HCT116 (cell line): Measurements from ENCODE around the gene ZNF431. TPM values are rescaled to one million over a fixed set of nuclear protein-coding genes. Genes with fewer than 3 reads are reported as not detected.

Source experiments
- ATAC-seq: fragments of 200-7000 bp; cut with Tn5 transposase; 2 replicates; pipeline ENCODE4 v1.9.1; 2020; ENCODE audit warnings: mild to moderate bottlenecking, moderate library complexity
- BruUV-seq: library from RNA; stranded (reverse); fragments of 400-500 nt; replicated peaks from 2 replicates; lab custom pipeline; 2021; lab: Mats Ljungman, UMichigan
- CTCF ChIA-PET: fragments of 300-600 bp; sonication (Branson Sonifier 250); formaldehyde crosslinking; loops from one replicate; lab custom pipeline; 2021; ENCODE audit warnings: antibody characterized with exemption; lab: Charles Lee
- POLR2A ChIA-PET: fragments of 300-600, 350-600 bp; sonication (Branson Sonifier 250); formaldehyde crosslinking; loops from one replicate; lab custom pipeline; 2021; ENCODE audit warnings: antibody characterized with exemption; lab: Charles Lee
- RAD21 ChIA-PET, 2 experiments: fragments of 300-600 bp; sonication (Branson Sonifier 250); formaldehyde crosslinking; loops; one replicate each; lab custom pipeline; 2023; ENCODE audit warnings: low total read pairs in 2 of 2; ENCODE audit not compliant: uncharacterized antibody in 2 of 2, unreplicated experiment in 2 of 2, low non-redundant PET in 1 of 2; lab: Charles Lee
- DNase-seq: peaks from one replicate; pipeline ENCODE4 v3.0.0-alpha.2; 2010; ENCODE audit warnings: low read depth, low spot score
- H2AFZ ChIP-seq: fragments of 200-600 bp; shearing (Covaris generic), sonication (generic); 2 replicates; pipeline ENCODE4 v1.6.1; 2017; ENCODE audit warnings: low read depth, mixed run types, mixed read lengths, antibody characterized with exemption, low read length; ENCODE audit not compliant: poor library complexity, severe bottlenecking
- H3K27ac ChIP-seq: 2 replicates; pipeline ENCODE4 v1.5.1; 2012; ENCODE audit warnings: low read depth, low read length
- H3K27me3 ChIP-seq: fragments of 200-600 bp; sonication (generic); 2 replicates; pipeline ENCODE4 v1.6.1; 2016; ENCODE audit warnings: mixed run types, low read length, mixed read lengths; ENCODE audit not compliant: insufficient read depth
- H3K36me3 ChIP-seq, 2 experiments: fragments of 200-500 bp in 1 of 2; fragments of 200-600 bp in 1 of 2; sonication (Bioruptor generic) in 1 of 2; sonication (generic) in 1 of 2; 2 replicates each; pipeline versions ENCODE4 v1.5.1 to v1.6.1; 2014 to 2016; ENCODE audit warnings: low read length in 2 of 2, inconsistent platforms in 1 of 2, mixed read lengths in 1 of 2, mixed run types in 1 of 2; ENCODE audit not compliant: insufficient read depth in 2 of 2, control insufficient read depth in 1 of 2
- H3K4me1 ChIP-seq, 2 experiments: fragments of 200-600 bp in 1 of 2; sonication (generic) in 1 of 2; 2 replicates each; pipeline versions ENCODE4 v1.5.1 to v1.6.1; 2012 to 2017; ENCODE audit warnings: low read length in 2 of 2, inconsistent platforms in 1 of 2, mild to moderate bottlenecking in 1 of 2, mixed read lengths in 1 of 2, mixed run types in 1 of 2, moderate library complexity in 1 of 2; ENCODE audit not compliant: insufficient read depth in 2 of 2, control insufficient read depth in 1 of 2
- H3K4me2 ChIP-seq: fragments of 200-600 bp; sonication (generic); 2 replicates; pipeline ENCODE4 v1.6.1; 2017; ENCODE audit warnings: mixed run types, low read length, mixed read lengths
- H3K4me3 ChIP-seq, 2 experiments: fragments of 200-600 bp in 1 of 2; sonication (generic) in 1 of 2; replicated peaks in 1 of 2; 2 replicates each; pipeline ENCODE4 v1.5.1; 2011 to 2016; ENCODE audit warnings: low read length in 2 of 2, control low read depth in 1 of 2, low read depth in 1 of 2, mild to moderate bottlenecking in 1 of 2, mixed read lengths in 1 of 2, mixed run types in 1 of 2
- H3K79me2 ChIP-seq: fragments of 200-600 bp; sonication (generic); 2 replicates; pipeline ENCODE4 v1.6.1; 2017; ENCODE audit warnings: mild to moderate bottlenecking, mixed run types, low read length, moderate library complexity, mixed read lengths; ENCODE audit not compliant: insufficient read depth
- H3K9ac ChIP-seq: fragments of 200-600 bp; sonication (generic); 2 replicates; pipeline ENCODE4 v1.6.1; 2016; ENCODE audit warnings: low read length, mixed read lengths
- H3K9me2 ChIP-seq: fragments of 200-600 bp; sonication (generic), shearing (Covaris generic); 2 replicates; pipeline ENCODE4 v1.6.1; 2017; ENCODE audit warnings: mixed run types, mild to moderate bottlenecking, moderate library complexity; ENCODE audit not compliant: insufficient read depth
- H3K9me3 ChIP-seq, 2 experiments: fragments of 200-500 bp in 1 of 2; fragments of 200-600 bp in 1 of 2; sonication (Bioruptor generic) in 1 of 2; sonication (generic) in 1 of 2; 2 replicates each; pipeline ENCODE4 v1.6.1; 2014 to 2017; ENCODE audit warnings: low read length in 2 of 2, mixed read lengths in 2 of 2, inconsistent platforms in 1 of 2, low read depth in 1 of 2, mild to moderate bottlenecking in 1 of 2, mixed run types in 1 of 2, moderate library complexity in 1 of 2; ENCODE audit not compliant: control insufficient read depth in 1 of 2, insufficient read depth in 1 of 2
- H4K20me1 ChIP-seq: fragments of 200-600 bp; sonication (generic), shearing (Covaris generic); 2 replicates; pipeline ENCODE4 v1.6.1; 2017; ENCODE audit warnings: mixed run types, mild to moderate bottlenecking, moderate library complexity; ENCODE audit not compliant: insufficient read depth
- CEBPB ChIP-seq: IDR thresholded peaks from 2 replicates; pipeline ENCODE4 v1.6.1; 2012; ENCODE audit warnings: low read depth
- EGR1 ChIP-seq: IDR thresholded peaks from 2 replicates; pipeline ENCODE4 v1.6.1; 2012; ENCODE audit warnings: low read depth
- ELF1 ChIP-seq: IDR thresholded peaks from 2 replicates; pipeline ENCODE4 v1.6.1; 2012; ENCODE audit warnings: low read depth, borderline replicate concordance
- EZH2 ChIP-seq: fragments of 200-600 bp; sonication (generic); IDR thresholded peaks from 2 replicates; pipeline ENCODE4 v1.6.1; 2017; ENCODE audit warnings: antibody characterized with exemption, mixed run types
- EZH2phosphoT487 ChIP-seq: fragments of 200-600 bp; IDR thresholded peaks from 2 replicates; pipeline ENCODE4 v1.6.1; 2018; ENCODE audit warnings: antibody characterized with exemption, borderline replicate concordance
- JUND ChIP-seq: IDR thresholded peaks from 2 replicates; pipeline ENCODE4 v1.6.1; 2012
- POLR2A ChIP-seq: IDR thresholded peaks from 2 replicates; pipeline ENCODE4 v1.7.0; 2011; ENCODE audit warnings: borderline replicate concordance; ENCODE audit not compliant: insufficient read depth, insufficient read length; ENCODE audit errors: extremely low read depth
- RAD21 ChIP-seq: IDR thresholded peaks from 2 replicates; pipeline ENCODE4 v1.6.1; 2012; ENCODE audit warnings: low read depth, mild to moderate bottlenecking
- SP1 ChIP-seq: IDR thresholded peaks from 2 replicates; pipeline ENCODE4 v1.6.1; 2012; ENCODE audit warnings: low read depth
- TCF7L2 ChIP-seq: IDR thresholded peaks from 2 replicates; pipeline ENCODE4 v1.7.0; 2011; ENCODE audit warnings: borderline replicate concordance, inconsistent platforms; ENCODE audit not compliant: insufficient read depth, insufficient read length; ENCODE audit errors: extremely low read depth
- intact Hi-C: fragments of 100-400 bp; cut with micrococcal nuclease; formaldehyde crosslinking; loops from 2 replicates; pipeline ENCODE4 v1.10.0; 2022
- total RNA-seq: library from RNA; stranded (reverse); gene quantifications from one replicate; pipeline ENCODE4 v1.2.1, GENCODE V29; 2021; ENCODE audit not compliant: unreplicated experiment
- TF ChIP-seq, protein P1 (sequence below): IDR thresholded peaks from 2 replicates; pipeline ENCODE4 v1.6.1; 2012
- TF ChIP-seq, protein P2 (sequence below): IDR thresholded peaks from 2 replicates; pipeline ENCODE4 v1.6.1; 2012; ENCODE audit warnings: low read depth

The ZNF431 gene
- total RNA-seq, 1 experiment from 2014 or later, result 9.2 TPM

DNA sequence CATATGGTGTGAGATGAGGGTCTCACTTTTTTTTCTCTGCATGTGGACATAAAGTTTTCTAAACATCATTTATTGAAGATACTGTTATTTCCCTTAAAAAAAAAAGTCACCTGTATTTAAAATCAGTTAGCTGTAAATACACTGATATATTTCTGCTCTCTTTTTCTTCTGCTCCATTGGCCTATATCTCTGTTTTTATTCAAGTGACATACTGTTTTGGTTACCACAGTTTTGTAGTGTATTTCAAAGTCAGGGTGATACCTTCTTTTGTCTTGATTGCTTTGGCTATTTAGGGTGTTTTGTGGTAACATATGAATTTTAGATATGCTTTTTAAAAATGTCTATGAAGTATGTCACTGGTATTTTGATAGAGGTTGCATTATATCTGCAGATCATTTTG lies 15.8 kb upstream of the ZNF431 start:
- ATAC-seq (no peak), DNase-seq (no peak)
- no peaks in the 10 kb centered on the region for H3K9me3 ChIP-seq
- H3K4me3 ChIP-seq, result no peak overlapping the region
- H3K4me1 ChIP-seq, result no peaks in the 10 kb centered on the region
- no peak overlapping the region for H2AFZ ChIP-seq
- no peaks in the 10 kb centered on the region for H3K36me3 ChIP-seq
- no peaks in the 10 kb centered on the region for H4K20me1 ChIP-seq
- BruUV-seq, result no TSS peak
- ChIA-PET RAD21 (no interaction called here), CTCF (no interaction called here), POLR2A (no interaction called here)
- no peak overlapping the region for H3K27ac ChIP-seq
- no peaks in the 10 kb centered on the region for H3K27me3 ChIP-seq
- intact Hi-C loops, result no loop called here
- no peak overlapping the region for H3K4me2 ChIP-seq
- H3K9ac ChIP-seq, result no peak overlapping the region
- TF ChIP-seq POLR2A (no peak), EZH2 (no peak), CEBPB (no peak), JUND (no peak), SP1 (no peak)
- TF ChIP-seq, protein P1, sequence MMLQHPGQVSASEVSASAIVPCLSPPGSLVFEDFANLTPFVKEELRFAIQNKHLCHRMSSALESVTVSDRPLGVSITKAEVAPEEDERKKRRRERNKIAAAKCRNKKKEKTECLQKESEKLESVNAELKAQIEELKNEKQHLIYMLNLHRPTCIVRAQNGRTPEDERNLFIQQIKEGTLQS, result no peak
- H3K79me2 ChIP-seq, result no peaks in the 10 kb centered on the region
- no peaks in the 10 kb centered on the region for H3K9me2 ChIP-seq

DNA sequence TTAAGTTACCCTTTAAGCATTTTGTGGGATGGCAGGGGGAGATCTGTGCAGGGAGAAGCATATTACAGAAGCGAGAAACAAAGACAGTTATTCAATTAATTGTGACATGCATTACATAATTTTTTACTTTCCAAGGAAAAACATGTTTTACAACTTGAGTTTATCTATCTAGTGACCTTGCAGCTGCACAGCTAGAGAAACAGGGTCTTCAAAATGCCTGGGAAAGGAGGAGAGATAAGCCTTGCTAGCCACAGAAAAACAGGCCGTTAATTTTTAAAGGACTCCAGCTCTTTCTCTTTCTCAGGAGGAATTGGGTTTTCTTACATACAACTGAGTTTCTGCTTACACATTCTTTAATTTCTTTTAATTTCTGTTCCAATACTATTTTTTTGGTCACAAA lies 14.8 kb upstream of the ZNF431 start:
- DNase-seq (no peak), ATAC-seq (no peak)
- CTCF ChIA-PET, result no interaction called here
- no peak overlapping the region for H3K4me3 ChIP-seq
- BruUV-seq, result no TSS peak
- no peaks in the 10 kb centered on the region for H3K9me2 ChIP-seq
- H3K27ac ChIP-seq, result no peak overlapping the region
- RAD21 ChIA-PET, result no interaction called here
- POLR2A ChIA-PET, result no interaction called here
- no peak overlapping the region for H3K9ac ChIP-seq
- TF ChIP-seq EZH2, result no peak
- TF ChIP-seq TCF7L2, result no peak
- no peak for TF ChIP-seq RAD21
- no peak for TF ChIP-seq ELF1
- TF ChIP-seq, protein P2, sequence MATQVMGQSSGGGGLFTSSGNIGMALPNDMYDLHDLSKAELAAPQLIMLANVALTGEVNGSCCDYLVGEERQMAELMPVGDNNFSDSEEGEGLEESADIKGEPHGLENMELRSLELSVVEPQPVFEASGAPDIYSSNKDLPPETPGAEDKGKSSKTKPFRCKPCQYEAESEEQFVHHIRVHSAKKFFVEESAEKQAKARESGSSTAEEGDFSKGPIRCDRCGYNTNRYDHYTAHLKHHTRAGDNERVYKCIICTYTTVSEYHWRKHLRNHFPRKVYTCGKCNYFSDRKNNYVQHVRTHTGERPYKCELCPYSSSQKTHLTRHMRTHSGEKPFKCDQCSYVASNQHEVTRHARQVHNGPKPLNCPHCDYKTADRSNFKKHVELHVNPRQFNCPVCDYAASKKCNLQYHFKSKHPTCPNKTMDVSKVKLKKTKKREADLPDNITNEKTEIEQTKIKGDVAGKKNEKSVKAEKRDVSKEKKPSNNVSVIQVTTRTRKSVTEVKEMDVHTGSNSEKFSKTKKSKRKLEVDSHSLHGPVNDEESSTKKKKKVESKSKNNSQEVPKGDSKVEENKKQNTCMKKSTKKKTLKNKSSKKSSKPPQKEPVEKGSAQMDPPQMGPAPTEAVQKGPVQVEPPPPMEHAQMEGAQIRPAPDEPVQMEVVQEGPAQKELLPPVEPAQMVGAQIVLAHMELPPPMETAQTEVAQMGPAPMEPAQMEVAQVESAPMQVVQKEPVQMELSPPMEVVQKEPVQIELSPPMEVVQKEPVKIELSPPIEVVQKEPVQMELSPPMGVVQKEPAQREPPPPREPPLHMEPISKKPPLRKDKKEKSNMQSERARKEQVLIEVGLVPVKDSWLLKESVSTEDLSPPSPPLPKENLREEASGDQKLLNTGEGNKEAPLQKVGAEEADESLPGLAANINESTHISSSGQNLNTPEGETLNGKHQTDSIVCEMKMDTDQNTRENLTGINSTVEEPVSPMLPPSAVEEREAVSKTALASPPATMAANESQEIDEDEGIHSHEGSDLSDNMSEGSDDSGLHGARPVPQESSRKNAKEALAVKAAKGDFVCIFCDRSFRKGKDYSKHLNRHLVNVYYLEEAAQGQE, result no peak
- TF ChIP-seq EZH2phosphoT487, result no peak
- TF ChIP-seq JUND, result no peak
- TF ChIP-seq EGR1, result no peak
- no peaks in the 10 kb centered on the region for H4K20me1 ChIP-seq
- no peak overlapping the region for H2AFZ ChIP-seq
- no peaks in the 10 kb centered on the region for H3K9me3 ChIP-seq
- intact Hi-C loops, result no loop called here
- H3K4me2 ChIP-seq, result no peak overlapping the region
- no peaks in the 10 kb centered on the region for H3K27me3 ChIP-seq
- no peaks in the 10 kb centered on the region for H3K79me2 ChIP-seq
- H3K4me1 ChIP-seq, result no peaks in the 10 kb centered on the region
- H3K36me3 ChIP-seq, result no peaks in the 10 kb centered on the region
